ENCODE results near the gene NRCAM. TPM values are rescaled to one million over a fixed set of nuclear protein-coding genes. Genes with fewer than 3 reads are reported as not detected.

Gene NRCAM
- total RNA-seq, 6 donors from 2014 or later = 2.5 to 23.0 (median 5.0) TPM

GRCh38 chr7:108253275-108254044 lies 202.8 kb downstream of the NRCAM start:
- Histone ChIP-seq H3K27ac (no peak overlapping the region), H3K4me3 (no peak overlapping the region), H3K9me3 (peaks cover 0 to 4% (median 0%) of the 10 kb centered on the region in 4 donors), H3K27me3 (no peaks in the 10 kb centered on the region), H3K36me3 (no peaks in the 10 kb centered on the region), H3K4me1 (no peaks in the 10 kb centered on the region)
- ATAC-seq (ENCODE audit: low FRiP score in 2 of 2) (no peak), DNase-seq (no peak)
- WGBS, 2 donors = 78 to 79% methylated on average over 6 of the region's 6 CpGs
- TF ChIP-seq POLR2AphosphoS5 (IDR thresholded peaks at IDR 0.05) (no peak), CTCF (IDR thresholded peaks at IDR 0.05) (no peak), POLR2A (IDR thresholded peaks at IDR 0.05) (no peak), EP300 (IDR thresholded peaks at IDR 0.05) (no peak)

- no peaks in the 10 kb centered on the region for H3K27me3 ChIP-seq
- peaks cover 0 to 4% (median 0%) of the 10 kb centered on the region in 4 donors for H3K9me3 ChIP-seq
- ATAC-seq (ENCODE audit: low FRiP score in 2 of 2) = no peak
- no peaks in the 10 kb centered on the region for H3K4me1 ChIP-seq
- H3K27ac ChIP-seq = no peak overlapping the region
- DNase-seq = no peak
- no peak for TF ChIP-seq POLR2A (IDR thresholded peaks at IDR 0.05)
- no peak for TF ChIP-seq EP300 (IDR thresholded peaks at IDR 0.05)
- TF ChIP-seq POLR2AphosphoS5 (IDR thresholded peaks at IDR 0.05) = no peak
- TF ChIP-seq CTCF (IDR thresholded peaks at IDR 0.05) = no peak
- H3K4me3 ChIP-seq = no peak overlapping the region
- no peaks in the 10 kb centered on the region for H3K36me3 ChIP-seq
- 82 to 87% methylated on average over 3 of the region's 3 CpGs for WGBS, 2 donors
Measured at GRCh38 chr7:108252177-108252576, 204.1 kb downstream of the NRCAM start.

- no peaks in the 10 kb centered on the region for H3K27me3 ChIP-seq
- H3K4me1 ChIP-seq = no peaks in the 10 kb centered on the region
- TF ChIP-seq CTCF (IDR thresholded peaks at IDR 0.05) (no peak), POLR2A (IDR thresholded peaks at IDR 0.05) (no peak), POLR2AphosphoS5 (IDR thresholded peaks at IDR 0.05) (no peak), EP300 (IDR thresholded peaks at IDR 0.05) (no peak)
- WGBS, 2 donors = 58% methylated on average over 1 of the region's 1 CpG
- H3K27ac ChIP-seq = no peak overlapping the region
- no peak overlapping the region for H3K4me3 ChIP-seq
- ATAC-seq (ENCODE audit: low FRiP score in 2 of 2) (no peak), DNase-seq (no peak)
- H3K36me3 ChIP-seq = no peaks in the 10 kb centered on the region
- H3K9me3 ChIP-seq = peaks cover 0 to 4% (median 0%) of the 10 kb centered on the region in 4 donors
Measured at GRCh38 chr7:108251700-108252099, 204.5 kb downstream of the NRCAM start.

GRCh38 chr7:108249453-108249852 lies 206.8 kb downstream of the NRCAM start:
- H3K4me3 ChIP-seq = no peak overlapping the region
- no peaks in the 10 kb centered on the region for H3K27me3 ChIP-seq
- ATAC-seq (ENCODE audit: low FRiP score in 2 of 2) (no peak), DNase-seq (no peak)
- 50 to 63% methylated on average over 1 of the region's 1 CpG for WGBS, 2 donors
- no peaks in the 10 kb centered on the region for H3K4me1 ChIP-seq
- TF ChIP-seq POLR2A (IDR thresholded peaks at IDR 0.05) (no peak), POLR2AphosphoS5 (IDR thresholded peaks at IDR 0.05) (no peak), EP300 (IDR thresholded peaks at IDR 0.05) (no peak), CTCF (IDR thresholded peaks at IDR 0.05) (no peak)
- no peaks in the 10 kb centered on the region for H3K36me3 ChIP-seq
- H3K27ac ChIP-seq = no peak overlapping the region
- no peaks in the 10 kb centered on the region for H3K9me3 ChIP-seq

- Histone ChIP-seq H3K27me3 (no peaks in the 10 kb centered on the region), H3K4me3 (no peak overlapping the region), H3K4me1 (no peaks in the 10 kb centered on the region), H3K36me3 (no peaks in the 10 kb centered on the region), H3K9me3 (no peaks in the 10 kb centered on the region), H3K27ac (no peak overlapping the region)
- DNase-seq = no peak
- 87% methylated on average over 4 of the region's 4 CpGs for WGBS, 2 donors
- no peak for ATAC-seq (ENCODE audit: low FRiP score in 2 of 2)
- TF ChIP-seq POLR2AphosphoS5 (IDR thresholded peaks at IDR 0.05) (no peak), CTCF (IDR thresholded peaks at IDR 0.05) (no peak), POLR2A (IDR thresholded peaks at IDR 0.05) (no peak), EP300 (IDR thresholded peaks at IDR 0.05) (no peak)
Measured at GRCh38 chr7:108248821-108249220, 207.4 kb downstream of the NRCAM start.
